HepG2 (cell line): ENCODE data around the gene SNUPN. TPM values are rescaled to one million over a fixed set of nuclear protein-coding genes. Genes with fewer than 3 reads are reported as not detected.

Experiments used
- PCBP1 ChIP-seq: fragments of 200-400 bp; formaldehyde crosslinking; IDR thresholded peaks from 2 replicates; pipeline ENCODE4 v1.6.1; 2017; ENCODE audit warnings: mild to moderate bottlenecking, low read depth, low read length, borderline replicate concordance
- PHF20 ChIP-seq: sonication (generic); formaldehyde crosslinking; IDR thresholded peaks from 2 replicates; pipeline ENCODE4 v1.5.0; 2020; ENCODE audit warnings: mild to moderate bottlenecking, missing genetic modification reagents
- ZFP41 ChIP-seq: sonication (generic); formaldehyde crosslinking; IDR thresholded peaks from 2 replicates; pipeline ENCODE4 v1.4.0; 2020; ENCODE audit warnings: mild to moderate bottlenecking, missing genetic modification reagents, borderline replicate concordance
- ZNF136 ChIP-seq: sonication (generic); formaldehyde crosslinking; IDR thresholded peaks from 2 replicates; pipeline ENCODE4 v1.8.1; 2022; ENCODE audit warnings: low read depth, mild to moderate bottlenecking, moderate library complexity, missing genetic modification reagents
- ZNF33A ChIP-seq: sonication (generic); formaldehyde crosslinking; IDR thresholded peaks from 2 replicates; pipeline ENCODE4 v1.5.1; 2020; ENCODE audit warnings: missing genetic modification reagents, mild to moderate bottlenecking, moderate library complexity, borderline replicate concordance
- ZNF432 ChIP-seq: sonication (generic); formaldehyde crosslinking; IDR thresholded peaks from 2 replicates; pipeline ENCODE4 v1.5.0; 2020; ENCODE audit warnings: missing genetic modification reagents, mild to moderate bottlenecking, borderline replicate concordance
- ZNF441 ChIP-seq: sonication (generic); formaldehyde crosslinking; IDR thresholded peaks from 2 replicates; pipeline ENCODE4 v1.7.0; 2021; ENCODE audit warnings: missing genetic modification reagents, borderline replicate concordance
- polyA plus RNA-seq, 8 experiments: library from polyadenylated mRNA; depleted of rRNA in 3 of 8; stranded (reverse) in 7 of 8; unstranded in 1 of 8; fragments of >200 nt; fragmentation: Illumina TruSeq in 4 of 8; extraction: Trizol in 4 of 8; gene quantifications; 2 replicates each; pipeline versions ENCODE4 v1.2.1 to v1.2.3, GENCODE V29; 2011 to 2016; ENCODE audit warnings: low read depth in 4 of 8, missing spikeins in 1 of 8, mixed read lengths in 1 of 8; ENCODE audit not compliant: insufficient read depth in 1 of 8
- total RNA-seq, 5 experiments: library from RNA; depleted of rRNA; stranded (reverse); fragments of >200 nt; fragmentation: Illumina TruSeq; extraction: Trizol; gene quantifications; 2 replicates each; pipeline ENCODE4 v1.2.3, GENCODE V29; 2016; ENCODE audit warnings: low read depth in 1 of 5
- TF ChIP-seq, protein P1 (sequence below): sonication (generic); formaldehyde crosslinking; IDR thresholded peaks from 2 replicates; pipeline ENCODE4 v1.4.0; 2020; ENCODE audit warnings: mild to moderate bottlenecking, missing genetic modification reagents
- TF ChIP-seq, protein P2 (sequence below): fragments of 450-650 bp; IDR thresholded peaks from 2 replicates; pipeline ENCODE4 v1.6.1; 2017; ENCODE audit warnings: mild to moderate bottlenecking
- TF ChIP-seq, protein P3 (sequence below): sonication (generic); formaldehyde crosslinking; IDR thresholded peaks from 2 replicates; pipeline ENCODE4 v1.8.0; 2022; ENCODE audit warnings: mild to moderate bottlenecking, missing genetic modification reagents; ENCODE audit not compliant: insufficient replicate concordance
- TF ChIP-seq, protein P4 (sequence below): sonication (generic); formaldehyde crosslinking; IDR thresholded peaks from 2 replicates; pipeline ENCODE4 v1.4.0; 2020; ENCODE audit warnings: missing genetic modification reagents

Gene SNUPN
- total and polyA plus RNA-seq, 2 of the 13 experiments (the other 11 are each of a cell fraction or from before 2014, with no cell fraction given): 9.0 to 16.4 TPM

DNA sequence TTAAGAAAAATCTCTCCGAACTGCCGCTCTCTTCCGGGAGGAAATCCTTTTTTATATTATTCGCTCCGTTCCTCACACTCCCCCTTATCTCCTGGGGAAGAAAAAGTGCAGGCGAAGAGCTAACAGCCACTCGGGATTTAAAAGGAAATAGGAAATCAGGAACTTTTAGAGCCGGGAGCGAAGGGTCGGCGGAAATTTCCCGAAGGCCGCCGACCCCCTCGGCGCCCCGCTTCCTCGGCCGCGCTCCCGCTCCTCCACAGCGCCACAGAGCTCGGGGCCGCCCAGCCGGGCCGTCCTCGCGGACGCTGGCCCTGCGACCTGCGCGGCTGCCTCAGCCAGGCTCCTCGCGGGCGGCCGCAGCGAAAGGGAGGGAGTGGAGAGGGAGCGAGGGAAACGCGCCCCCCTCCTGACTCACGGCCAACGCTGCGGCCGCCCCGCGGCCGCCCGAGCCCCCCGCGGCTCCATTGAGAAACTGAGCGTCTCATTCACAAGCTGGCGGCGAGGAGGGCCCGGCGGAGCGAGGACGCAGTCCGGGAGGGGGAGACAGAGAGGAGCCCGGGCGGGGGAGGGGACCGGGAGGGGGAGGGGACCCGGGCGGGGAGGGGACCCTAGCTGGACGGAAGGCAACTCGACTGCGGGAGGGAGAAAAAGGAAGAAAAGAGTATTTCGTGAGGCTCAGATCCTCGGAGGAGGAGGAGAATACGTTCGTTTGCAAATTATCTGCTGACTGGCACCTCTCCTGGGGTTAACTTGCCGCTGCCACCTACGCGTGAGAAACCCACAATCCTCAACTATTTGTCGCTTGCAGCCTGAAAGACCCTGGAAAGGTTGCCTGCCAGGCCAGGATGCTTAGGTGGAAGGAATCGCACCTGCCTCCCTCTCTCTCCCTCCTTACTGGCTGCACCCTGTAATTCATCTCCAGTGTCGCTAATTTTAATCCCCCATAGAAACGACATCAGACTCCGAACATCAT, 46.3 kb downstream of the SNUPN start, which contains the start of gene PTPN9 (continued):
- TF ChIP-seq, protein P1, sequence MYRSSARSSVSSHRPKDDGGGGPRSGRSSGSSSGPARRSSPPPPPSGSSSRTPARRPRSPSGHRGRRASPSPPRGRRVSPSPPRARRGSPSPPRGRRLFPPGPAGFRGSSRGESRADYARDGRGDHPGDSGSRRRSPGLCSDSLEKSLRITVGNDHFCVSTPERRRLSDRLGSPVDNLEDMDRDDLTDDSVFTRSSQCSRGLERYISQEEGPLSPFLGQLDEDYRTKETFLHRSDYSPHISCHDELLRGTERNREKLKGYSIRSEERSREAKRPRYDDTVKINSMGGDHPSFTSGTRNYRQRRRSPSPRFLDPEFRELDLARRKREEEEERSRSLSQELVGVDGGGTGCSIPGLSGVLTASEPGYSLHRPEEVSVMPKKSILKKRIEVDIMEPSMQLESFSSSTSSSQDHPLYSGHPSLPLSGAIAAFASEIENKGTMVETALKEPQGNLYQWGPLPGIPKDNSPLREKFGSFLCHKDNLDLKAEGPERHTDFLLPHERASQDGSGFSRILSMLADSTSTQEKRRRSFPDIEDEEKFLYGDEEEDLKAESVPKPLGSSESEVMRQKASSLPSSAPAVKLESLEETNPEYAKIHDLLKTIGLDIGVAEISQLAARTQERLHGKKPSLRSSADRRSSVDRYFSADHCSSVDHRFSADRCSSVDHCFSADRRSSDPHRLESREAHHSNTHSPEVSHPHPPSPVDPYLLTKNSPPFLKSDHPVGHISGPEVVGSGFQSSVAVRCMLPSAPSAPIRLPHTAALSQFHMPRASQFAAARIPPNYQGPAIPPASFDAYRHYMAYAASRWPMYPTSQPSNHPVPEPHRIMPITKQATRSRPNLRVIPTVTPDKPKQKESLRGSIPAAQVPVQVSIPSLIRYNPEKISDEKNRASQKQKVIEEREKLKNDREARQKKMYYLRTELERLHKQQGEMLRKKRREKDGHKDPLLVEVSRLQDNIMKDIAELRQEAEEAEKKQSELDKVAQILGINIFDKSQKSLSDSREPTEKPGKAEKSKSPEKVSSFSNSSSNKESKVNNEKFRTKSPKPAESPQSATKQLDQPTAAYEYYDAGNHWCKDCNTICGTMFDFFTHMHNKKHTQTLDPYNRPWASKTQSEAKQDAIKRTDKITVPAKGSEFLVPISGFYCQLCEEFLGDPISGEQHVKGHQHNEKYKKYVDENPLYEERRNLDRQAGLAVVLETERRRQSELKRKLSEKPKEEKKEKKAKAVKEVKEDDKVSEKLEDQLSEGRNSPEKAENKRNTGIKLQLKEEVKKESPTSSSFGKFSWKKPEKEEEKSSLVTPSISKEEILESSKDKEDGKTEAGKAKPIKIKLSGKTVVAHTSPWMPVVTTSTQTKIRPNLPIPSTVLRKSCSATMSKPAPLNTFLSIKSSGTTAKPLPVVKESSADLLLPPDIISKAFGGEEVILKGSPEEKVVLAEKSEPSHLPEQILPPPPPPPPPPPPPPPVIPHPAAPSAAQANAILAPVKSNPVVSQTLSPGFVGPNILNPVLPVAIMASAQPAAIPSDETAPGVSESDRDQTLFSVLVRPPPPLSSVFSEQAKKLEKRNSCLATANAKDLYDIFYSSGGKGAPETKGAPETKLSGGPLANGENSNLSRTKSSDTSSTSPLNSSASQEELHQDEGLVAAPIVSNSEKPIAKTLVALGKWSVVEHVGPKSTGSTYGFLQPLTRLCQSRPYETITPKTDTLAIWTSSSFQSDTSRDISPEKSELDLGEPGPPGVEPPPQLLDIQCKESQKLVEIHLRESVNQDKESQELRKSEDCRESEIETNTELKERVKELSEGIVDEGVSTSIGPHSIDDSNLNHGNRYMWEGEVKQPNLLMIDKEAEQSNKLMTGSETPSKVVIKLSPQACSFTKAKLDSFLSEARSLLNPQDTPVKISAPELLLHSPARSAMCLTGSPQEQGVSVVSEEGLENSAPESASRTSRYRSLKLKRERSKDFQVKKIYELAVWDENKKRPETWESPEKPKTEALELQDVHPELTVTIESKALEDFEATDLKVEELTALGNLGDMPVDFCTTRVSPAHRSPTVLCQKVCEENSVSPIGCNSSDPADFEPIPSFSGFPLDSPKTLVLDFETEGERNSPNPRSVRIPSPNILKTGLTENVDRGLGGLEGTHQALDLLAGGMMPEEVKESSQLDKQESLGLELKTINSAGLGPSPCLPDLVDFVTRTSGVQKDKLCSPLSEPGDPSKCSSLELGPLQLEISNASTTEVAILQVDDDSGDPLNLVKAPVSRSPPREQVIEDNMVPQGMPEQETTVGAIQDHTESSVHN (CRISPR knock-in tag): no peak
- TF ChIP-seq, protein P2, sequence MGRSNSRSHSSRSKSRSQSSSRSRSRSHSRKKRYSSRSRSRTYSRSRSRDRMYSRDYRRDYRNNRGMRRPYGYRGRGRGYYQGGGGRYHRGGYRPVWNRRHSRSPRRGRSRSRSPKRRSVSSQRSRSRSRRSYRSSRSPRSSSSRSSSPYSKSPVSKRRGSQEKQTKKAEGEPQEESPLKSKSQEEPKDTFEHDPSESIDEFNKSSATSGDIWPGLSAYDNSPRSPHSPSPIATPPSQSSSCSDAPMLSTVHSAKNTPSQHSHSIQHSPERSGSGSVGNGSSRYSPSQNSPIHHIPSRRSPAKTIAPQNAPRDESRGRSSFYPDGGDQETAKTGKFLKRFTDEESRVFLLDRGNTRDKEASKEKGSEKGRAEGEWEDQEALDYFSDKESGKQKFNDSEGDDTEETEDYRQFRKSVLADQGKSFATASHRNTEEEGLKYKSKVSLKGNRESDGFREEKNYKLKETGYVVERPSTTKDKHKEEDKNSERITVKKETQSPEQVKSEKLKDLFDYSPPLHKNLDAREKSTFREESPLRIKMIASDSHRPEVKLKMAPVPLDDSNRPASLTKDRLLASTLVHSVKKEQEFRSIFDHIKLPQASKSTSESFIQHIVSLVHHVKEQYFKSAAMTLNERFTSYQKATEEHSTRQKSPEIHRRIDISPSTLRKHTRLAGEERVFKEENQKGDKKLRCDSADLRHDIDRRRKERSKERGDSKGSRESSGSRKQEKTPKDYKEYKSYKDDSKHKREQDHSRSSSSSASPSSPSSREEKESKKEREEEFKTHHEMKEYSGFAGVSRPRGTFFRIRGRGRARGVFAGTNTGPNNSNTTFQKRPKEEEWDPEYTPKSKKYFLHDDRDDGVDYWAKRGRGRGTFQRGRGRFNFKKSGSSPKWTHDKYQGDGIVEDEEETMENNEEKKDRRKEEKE: no peak
- TF ChIP-seq, protein P3, sequence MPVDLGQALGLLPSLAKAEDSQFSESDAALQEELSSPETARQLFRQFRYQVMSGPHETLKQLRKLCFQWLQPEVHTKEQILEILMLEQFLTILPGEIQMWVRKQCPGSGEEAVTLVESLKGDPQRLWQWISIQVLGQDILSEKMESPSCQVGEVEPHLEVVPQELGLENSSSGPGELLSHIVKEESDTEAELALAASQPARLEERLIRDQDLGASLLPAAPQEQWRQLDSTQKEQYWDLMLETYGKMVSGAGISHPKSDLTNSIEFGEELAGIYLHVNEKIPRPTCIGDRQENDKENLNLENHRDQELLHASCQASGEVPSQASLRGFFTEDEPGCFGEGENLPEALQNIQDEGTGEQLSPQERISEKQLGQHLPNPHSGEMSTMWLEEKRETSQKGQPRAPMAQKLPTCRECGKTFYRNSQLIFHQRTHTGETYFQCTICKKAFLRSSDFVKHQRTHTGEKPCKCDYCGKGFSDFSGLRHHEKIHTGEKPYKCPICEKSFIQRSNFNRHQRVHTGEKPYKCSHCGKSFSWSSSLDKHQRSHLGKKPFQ: no peak
- TF ChIP-seq ZNF432 (CRISPR knock-in tag) (no peak), PHF20 (CRISPR knock-in tag) (no peak), ZNF441 (CRISPR knock-in tag) (no peak), ZNF136 (no peak), ZFP41 (no peak), ZNF33A (CRISPR knock-in tag) (no peak), PCBP1 (no peak)
- TF ChIP-seq, protein P4, sequence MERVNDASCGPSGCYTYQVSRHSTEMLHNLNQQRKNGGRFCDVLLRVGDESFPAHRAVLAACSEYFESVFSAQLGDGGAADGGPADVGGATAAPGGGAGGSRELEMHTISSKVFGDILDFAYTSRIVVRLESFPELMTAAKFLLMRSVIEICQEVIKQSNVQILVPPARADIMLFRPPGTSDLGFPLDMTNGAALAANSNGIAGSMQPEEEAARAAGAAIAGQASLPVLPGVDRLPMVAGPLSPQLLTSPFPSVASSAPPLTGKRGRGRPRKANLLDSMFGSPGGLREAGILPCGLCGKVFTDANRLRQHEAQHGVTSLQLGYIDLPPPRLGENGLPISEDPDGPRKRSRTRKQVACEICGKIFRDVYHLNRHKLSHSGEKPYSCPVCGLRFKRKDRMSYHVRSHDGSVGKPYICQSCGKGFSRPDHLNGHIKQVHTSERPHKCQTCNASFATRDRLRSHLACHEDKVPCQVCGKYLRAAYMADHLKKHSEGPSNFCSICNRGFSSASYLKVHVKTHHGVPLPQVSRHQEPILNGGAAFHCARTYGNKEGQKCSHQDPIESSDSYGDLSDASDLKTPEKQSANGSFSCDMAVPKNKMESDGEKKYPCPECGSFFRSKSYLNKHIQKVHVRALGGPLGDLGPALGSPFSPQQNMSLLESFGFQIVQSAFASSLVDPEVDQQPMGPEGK (CRISPR knock-in tag): peak; percentile 88
